Hair follicle dermal papilla cell (primary cell): ENCODE results near the gene DNAAF1. TPM values are rescaled to one million over a fixed set of nuclear protein-coding genes. Genes with fewer than 3 reads are reported as not detected.

ENCODE experiments used
- total RNA-seq: library from RNA; depleted of rRNA; stranded (reverse); fragments of >200 nt; gene quantifications from 2 replicates; pipeline ENCODE4 v1.2.3, GENCODE V29; 2012

DNAAF1 gene
- total RNA-seq: 0.49 TPM in 1 of 2 replicates, not detected in the other

GRCh38 chr16:84144859-84145639, at the start of gene DNAAF1, which contains the start of gene HSDL1:
DNAAF1 (plus strand) TSS chr16:84145308; CDS start chr16:84145441, 133 bp downstream.
HSDL1 (minus strand) TSS chr16:84145177; CDS start chr16:84131321, 13,856 bp downstream.

GRCh38 chr16:84116720-84117493, 28.2 kb upstream of the DNAAF1 start, which contains the start of gene MBTPS1:
MBTPS1 (minus strand) TSS chr16:84116942; CDS start chr16:84101783, 15,159 bp downstream.

GRCh38 chr16:84186685-84187437, 41.8 kb downstream of the DNAAF1 start, which contains the start of gene TAF1C:
TAF1C (minus strand) TSS chr16:84187057; CDS start chr16:84184988, 2,069 bp downstream.

GRCh38 chr16:84190731-84191388, 45.8 kb downstream of the DNAAF1 start, which contains the start of gene ADAD2:
ADAD2 (plus strand) TSS chr16:84191157; CDS start chr16:84191231, 74 bp downstream.

Other genes with a start within 250 kb of the DNAAF1 start
- gene MLYCD, start 246.2 kb upstream of the DNAAF1 start, total RNA-seq: 3.6 and 4.9 TPM in 2 replicates
- gene OSGIN1, start 192.1 kb upstream of the DNAAF1 start, total RNA-seq: 2.8 and 3.9 TPM in 2 replicates
- gene NECAB2, start 177.1 kb upstream of the DNAAF1 start, total RNA-seq: under 0.01 and 0.12 TPM in 2 replicates
- gene SLC38A8, start 102.5 kb upstream of the DNAAF1 start, total RNA-seq: not detected in 2 replicates
- 127 and 153 TPM in 2 replicates for gene MBTPS1, start 28.4 kb upstream of the DNAAF1 start, total RNA-seq
- gene HSDL1, start 131 bp upstream of the DNAAF1 start, total RNA-seq: 13.6 and 16.7 TPM in 2 replicates
- 26.8 and 40.2 TPM in 2 replicates for gene TAF1C, start 41.7 kb downstream of the DNAAF1 start, total RNA-seq
- gene ADAD2, start 45.8 kb downstream of the DNAAF1 start, total RNA-seq: not detected in 2 replicates
- gene KCNG4, start 94.7 kb downstream of the DNAAF1 start, total RNA-seq: not detected in 2 replicates
- 10.4 and 15.1 TPM in 2 replicates for gene WFDC1, start 149.6 kb downstream of the DNAAF1 start, total RNA-seq
- not detected in 2 replicates for gene ATP2C2, start 223.2 kb downstream of the DNAAF1 start, total RNA-seq